ENCODE data around the gene ERGIC1.
A peak's percentile ranks its signal among the peaks of the same experiment; 100 is the strongest.
"Not testable (repeated sequence)": the region's sequence is repeated elsewhere in the genome, so short reads cannot be mapped to it uniquely, and the experiment has no call there.

ERGIC1 gene

GRCh38 chr5:172848419-172848818, 14.4 kb downstream of the ERGIC1 start:
- no peak for DNase-seq (ENCODE audit: low spot score)

- peak; percentile 54 for DNase-seq (ENCODE audit: low spot score)
These were observed 15.8 kb downstream of the ERGIC1 start for GRCh38 chr5:172849606-172850453.

GRCh38 chr5:172850454-172850797, 16.4 kb downstream of the ERGIC1 start:
- DNase-seq (ENCODE audit: low spot score) = no peak

GRCh38 chr5:172851254-172851653, 17.2 kb downstream of the ERGIC1 start:
- not testable (repeated sequence) for DNase-seq (ENCODE audit: low spot score)

- DNase-seq (ENCODE audit: low spot score) = no peak
These were observed 18.7 kb downstream of the ERGIC1 start for GRCh38 chr5:172852490-172853354.

- DNase-seq (ENCODE audit: low spot score) = no peak
These were observed 19.4 kb downstream of the ERGIC1 start for GRCh38 chr5:172853355-172853975.

GRCh38 chr5:172854451-172854871, 20.4 kb downstream of the ERGIC1 start:
- DNase-seq (ENCODE audit: low spot score) = no peak

- no peak for DNase-seq (ENCODE audit: low spot score)
These were observed 20.9 kb downstream of the ERGIC1 start for GRCh38 chr5:172854971-172855370.

- DNase-seq (ENCODE audit: low spot score) = peak; percentile 68
These were observed 21.7 kb downstream of the ERGIC1 start for GRCh38 chr5:172855597-172856292.

- DNase-seq (ENCODE audit: low spot score) = no peak
These were observed 22.3 kb downstream of the ERGIC1 start for GRCh38 chr5:172856336-172856735.

- DNase-seq (ENCODE audit: low spot score) = no peak
These were observed 23.9 kb downstream of the ERGIC1 start for GRCh38 chr5:172857982-172858381.

- no peak for DNase-seq (ENCODE audit: low spot score)
These were observed 24.5 kb downstream of the ERGIC1 start for GRCh38 chr5:172858511-172858989.

- DNase-seq (ENCODE audit: low spot score) = no peak
These were observed 25.1 kb downstream of the ERGIC1 start for GRCh38 chr5:172858990-172859811.

GRCh38 chr5:172859966-172860365, 25.9 kb downstream of the ERGIC1 start:
- no peak for DNase-seq (ENCODE audit: low spot score)

GRCh38 chr5:172860520-172861443, 26.7 kb downstream of the ERGIC1 start:
- DNase-seq (ENCODE audit: low spot score) = peak; percentile 94

- no peak for DNase-seq (ENCODE audit: low spot score)
These were observed 27.4 kb downstream of the ERGIC1 start for GRCh38 chr5:172861461-172861860.

GRCh38 chr5:172862165-172862801, 28.2 kb downstream of the ERGIC1 start:
- no peak for DNase-seq (ENCODE audit: low spot score)

- not testable (repeated sequence) for DNase-seq (ENCODE audit: low spot score)
These were observed 30.1 kb downstream of the ERGIC1 start for GRCh38 chr5:172864171-172864570.

GRCh38 chr5:172864747-172865146, 30.7 kb downstream of the ERGIC1 start:
- DNase-seq (ENCODE audit: low spot score) = no peak

All from cerebellar cortex (tissue), 1 donor.